Stimulated activated CD8-positive, alpha-beta memory T cell treated with anti-CD3 and anti-CD28 coated beads, Interleukin-4, amount 100 ng/mL, for 4 hours (primary cell): ENCODE measurements around the gene HHATL.

ENCODE experiments used
- DNase-seq, 2 donors: peaks; one replicate each; pipeline ENCODE4 v3.0.0-alpha.2; 2020; ENCODE audit warnings: low read depth in 2 of 2, low spot score in 1 of 2

The HHATL gene

GRCh38 chr3:42666577-42666998 lies 36.0 kb downstream of the HHATL start:
- no peak for DNase-seq

DNA sequence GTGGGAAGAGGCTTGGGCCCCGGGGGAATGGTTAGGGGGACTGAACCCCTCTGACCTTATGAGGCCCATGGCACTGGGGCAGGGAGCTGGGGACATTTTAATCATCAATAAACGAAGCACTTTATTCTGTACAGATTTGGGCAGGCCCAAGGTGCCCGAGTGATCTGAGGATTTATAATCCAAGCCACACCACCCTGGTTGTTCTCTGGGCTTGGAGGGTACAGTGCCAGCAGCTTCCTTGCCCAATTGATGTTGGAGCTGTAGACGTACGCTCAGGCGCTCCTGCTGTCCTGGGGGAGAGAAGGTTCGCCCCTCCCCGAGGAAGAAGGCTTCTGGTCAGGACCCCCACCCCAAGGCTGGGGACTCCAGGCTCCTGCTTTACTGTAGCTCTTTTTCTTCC lies 36.6 kb downstream of the HHATL start:
- no peak for DNase-seq

DNA sequence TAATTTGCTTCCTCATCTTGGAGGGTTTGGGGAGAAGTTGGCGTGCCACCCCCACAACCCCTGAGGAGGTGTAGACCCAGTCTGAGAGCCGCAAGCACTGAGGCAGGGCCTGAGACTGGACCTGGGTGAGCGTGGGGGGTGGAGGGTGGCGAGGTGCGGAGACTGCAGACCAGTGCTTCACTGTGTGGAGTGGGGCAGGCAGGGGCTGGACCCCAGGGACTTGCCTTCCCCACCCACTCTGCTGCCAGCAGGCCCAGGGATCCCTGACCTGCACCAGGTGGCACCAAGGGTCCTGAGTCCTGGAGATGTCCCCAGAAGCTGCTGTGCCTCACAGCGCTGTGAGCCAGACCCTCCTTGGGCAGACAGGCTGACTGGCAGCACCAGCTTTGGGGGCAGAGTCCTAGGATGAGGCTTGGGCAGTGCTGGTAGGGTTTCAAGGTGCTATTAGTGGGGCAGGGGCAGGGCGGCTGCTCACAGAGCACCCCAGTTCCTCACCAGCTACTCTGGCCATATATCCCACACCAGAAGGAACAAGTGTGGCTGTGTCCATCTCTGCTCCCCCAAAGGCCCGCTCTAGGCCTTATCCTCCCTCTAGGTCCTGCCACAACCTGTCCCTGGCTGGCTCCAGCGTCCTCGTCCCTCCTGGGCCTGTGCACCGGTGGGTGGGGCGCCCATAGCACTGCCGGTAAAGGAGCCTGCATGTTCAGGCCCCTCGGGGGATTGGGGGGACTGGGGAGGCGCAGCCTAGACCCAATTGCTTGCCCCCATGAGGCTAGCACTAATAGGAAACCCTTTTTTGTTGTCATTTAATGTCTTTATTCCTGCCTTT lies 37.3 kb downstream of the HHATL start:
- DNase-seq = no peak

DNA sequence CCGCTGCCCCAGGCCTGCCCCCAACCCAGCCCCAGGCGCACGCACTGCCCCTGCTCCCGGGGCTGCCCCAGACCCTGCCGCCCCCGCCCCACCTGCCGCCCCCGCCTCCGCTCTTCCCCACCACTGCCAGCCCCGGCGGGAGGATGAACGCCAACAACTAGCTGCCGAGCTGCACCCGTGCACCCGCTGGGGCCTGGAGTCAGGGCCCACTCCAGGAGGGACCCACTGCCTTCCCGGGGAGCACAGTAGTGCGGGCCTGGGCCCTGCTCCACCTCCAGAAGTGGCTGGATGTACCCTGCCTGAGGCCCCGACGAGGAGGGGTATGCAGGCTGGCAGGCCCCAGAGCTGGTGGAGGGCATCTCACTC lies 38.2 kb downstream of the HHATL start:
- no peak for DNase-seq

DNA sequence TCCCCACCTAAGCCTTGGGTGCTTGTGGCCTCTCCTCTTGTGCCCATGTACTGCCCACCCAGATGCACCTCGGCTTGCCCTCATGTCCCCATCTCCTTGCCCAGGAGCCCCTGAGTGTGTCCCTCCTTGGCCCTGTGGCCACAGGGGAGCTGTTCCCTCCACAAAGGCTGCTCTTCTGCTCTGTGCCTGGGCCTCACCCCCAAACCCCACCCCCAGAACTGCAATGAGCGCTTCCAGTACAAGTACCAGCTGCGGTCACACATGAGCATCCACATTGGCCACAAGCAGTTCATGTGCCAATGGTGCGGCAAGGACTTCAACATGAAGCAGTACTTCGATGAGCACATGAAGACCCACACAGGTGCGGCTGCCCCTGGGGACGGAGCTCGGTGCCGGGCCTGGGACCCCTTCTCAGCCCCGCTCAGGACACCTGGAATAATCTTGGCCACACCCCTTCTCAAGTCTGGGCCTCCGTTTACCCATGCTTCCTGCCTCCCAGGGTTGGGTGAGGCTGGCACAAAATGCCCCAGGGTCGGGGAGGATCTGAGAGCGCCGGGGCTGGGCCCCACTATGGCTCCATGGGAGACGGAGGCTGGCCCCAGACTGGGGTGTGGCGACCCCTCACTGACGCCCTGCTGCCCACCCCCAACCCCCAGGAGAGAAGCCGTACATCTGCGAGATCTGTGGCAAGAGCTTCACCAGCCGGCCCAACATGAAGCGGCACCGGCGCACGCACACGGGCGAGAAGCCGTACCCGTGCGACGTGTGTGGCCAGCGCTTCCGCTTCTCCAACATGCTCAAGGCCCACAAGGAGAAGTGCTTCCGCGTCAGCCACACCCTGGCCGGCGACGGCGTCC lies 38.8 kb downstream of the HHATL start:
- DNase-seq = no peak

DNA sequence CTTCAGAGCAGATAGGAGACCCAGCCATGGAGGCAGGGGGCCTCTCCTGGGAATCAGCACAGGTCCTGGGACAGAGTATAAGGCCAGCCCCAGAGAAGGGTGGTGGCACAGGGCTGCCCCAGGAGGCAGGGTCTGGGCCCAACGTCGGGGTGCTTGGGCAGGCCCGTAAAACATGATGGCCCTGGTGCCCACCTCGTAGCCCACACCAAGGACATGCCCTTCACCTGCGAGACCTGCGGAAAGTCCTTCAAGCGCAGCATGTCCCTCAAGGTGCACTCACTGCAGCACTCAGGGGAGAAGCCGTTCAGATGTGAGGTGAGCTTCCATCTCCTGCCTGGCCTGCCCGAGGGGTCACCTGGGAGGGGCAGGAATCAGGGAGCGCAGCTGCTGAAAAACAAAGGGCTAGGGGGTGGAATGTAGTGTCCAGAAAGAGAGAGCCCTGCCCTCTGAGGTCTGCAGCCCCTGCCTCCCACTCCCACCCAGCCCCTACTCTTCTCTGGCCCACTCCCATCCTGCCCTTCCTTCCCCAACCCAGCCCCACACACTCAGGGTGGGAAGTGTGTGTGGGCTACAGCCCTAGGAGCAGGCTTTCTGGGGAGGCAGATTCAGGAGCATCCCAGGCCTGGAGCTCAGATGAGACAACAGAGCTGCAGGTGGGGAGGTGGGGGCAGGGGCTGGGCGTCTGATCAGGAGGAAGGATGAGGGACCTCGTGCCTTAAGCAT lies 39.6 kb downstream of the HHATL start:
- DNase-seq = no peak

- DNase-seq = no peak
Measured at GRCh38 chr3:42662037-42662812, 40.4 kb downstream of the HHATL start.

DNA sequence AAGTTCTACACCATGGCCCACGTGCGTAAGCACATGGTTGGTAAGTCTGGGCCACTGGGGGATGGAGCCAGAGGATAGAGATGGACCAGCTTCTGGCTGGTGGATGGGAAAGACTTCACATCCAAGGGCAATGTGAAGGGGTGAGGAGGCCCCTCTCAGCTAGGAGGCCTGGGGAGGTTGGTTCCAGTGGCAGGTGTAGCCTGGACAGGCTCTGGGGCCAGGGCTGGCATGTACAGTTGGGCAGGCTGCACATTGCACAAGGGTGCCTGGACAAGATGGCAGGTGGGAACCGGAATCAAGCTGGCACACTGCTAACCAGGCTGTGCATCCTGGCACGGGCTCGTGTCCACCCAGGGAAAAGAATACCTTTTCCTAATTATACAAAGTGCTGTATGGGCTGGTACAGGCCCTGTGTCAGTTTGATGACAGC lies 41.0 kb downstream of the HHATL start:
- no peak for DNase-seq

- no peak for DNase-seq
Measured at GRCh38 chr3:42660898-42661297, 41.7 kb downstream of the HHATL start.

DNA sequence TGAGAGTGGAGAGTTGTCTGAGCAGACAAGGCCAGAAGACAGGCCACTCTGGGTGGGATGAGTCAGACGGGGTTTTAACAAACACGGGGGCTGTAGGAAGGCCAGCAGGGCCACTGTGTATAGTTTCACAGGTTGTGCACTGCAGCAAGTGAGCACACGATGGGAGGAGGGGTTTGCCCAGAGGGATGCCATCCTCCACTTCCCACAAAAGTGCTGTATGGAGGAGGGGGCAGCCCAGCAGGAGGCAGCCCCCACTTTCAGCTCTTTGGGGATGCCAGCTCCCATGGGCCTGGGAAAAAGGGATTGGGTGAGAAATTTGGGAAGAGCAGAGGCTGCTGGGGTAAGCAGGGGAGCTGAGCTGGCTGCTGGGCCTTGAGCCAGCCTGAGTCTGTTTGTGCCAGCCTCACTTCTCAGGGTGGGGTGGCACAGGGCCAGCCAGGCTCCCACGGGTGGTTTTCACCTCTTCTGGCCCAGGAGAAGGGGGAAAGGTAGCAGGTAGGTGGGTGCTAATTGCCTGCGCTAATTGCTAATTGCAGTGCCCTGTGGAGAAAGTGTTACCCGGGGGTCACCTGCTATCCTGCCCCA lies 42.4 kb downstream of the HHATL start:
- no peak for DNase-seq

DNA sequence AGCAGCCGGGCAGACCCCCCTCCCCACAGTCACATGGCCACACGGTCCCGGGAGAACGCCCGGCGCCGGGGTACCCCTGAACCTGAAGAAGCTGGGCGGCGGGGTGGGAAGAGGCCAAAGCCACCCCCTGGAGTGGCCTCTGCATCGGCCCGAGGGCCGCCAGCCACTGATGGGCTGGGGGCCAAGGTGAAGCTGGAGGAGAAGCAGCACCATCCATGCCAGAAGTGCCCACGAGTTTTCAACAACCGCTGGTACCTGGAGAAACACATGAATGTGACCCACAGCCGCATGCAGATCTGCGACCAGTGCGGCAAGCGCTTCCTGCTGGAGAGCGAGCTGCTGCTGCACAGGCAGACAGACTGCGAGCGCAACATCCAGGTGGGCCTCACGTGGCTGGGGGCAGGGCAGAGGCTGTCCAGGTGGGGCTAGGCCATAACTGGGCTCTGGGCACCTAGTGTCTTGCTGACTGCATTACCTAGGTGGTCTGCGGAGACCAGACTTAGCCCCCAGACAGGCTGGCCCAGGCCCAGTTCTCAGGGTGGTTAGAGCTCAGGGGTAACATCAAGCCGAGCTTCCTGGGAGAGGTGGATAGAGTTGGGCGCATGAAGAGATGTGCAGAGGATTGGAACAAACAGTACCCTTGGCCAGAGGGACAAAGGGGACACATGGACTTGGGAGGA lies 43.0 kb downstream of the HHATL start:
- no peak for DNase-seq

DNA sequence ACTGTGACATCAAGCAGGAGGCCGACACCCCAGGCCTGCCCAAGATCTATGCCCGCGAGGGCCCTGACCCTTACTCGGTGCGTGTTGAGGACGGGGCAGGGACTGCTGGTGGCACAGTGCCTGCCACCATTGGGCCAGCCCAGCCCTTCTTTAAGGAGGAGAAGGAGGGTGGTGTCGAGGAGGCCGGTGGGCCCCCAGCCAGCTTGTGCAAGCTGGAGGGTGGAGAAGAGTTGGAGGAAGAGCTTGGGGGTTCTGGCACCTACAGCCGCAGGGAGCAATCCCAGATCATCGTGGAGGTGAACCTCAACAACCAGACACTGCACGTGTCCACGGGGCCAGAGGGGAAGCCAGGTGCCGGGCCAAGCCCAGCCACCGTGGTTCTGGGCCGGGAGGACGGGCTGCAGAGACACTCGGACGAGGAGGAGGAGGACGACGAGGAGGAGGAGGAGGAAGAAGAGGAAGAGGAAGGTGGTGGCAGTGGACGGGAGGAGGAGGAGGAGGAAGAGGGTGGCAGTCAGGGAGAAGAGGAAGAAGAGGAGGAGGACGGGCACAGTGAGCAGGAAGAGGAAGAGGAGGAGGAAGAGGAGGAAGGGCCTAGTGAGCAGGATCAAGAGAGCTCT lies 43.7 kb downstream of the HHATL start:
- DNase-seq = no peak

GRCh38 chr3:42658091-42658770 lies 44.4 kb downstream of the HHATL start:
- no peak for DNase-seq

DNA sequence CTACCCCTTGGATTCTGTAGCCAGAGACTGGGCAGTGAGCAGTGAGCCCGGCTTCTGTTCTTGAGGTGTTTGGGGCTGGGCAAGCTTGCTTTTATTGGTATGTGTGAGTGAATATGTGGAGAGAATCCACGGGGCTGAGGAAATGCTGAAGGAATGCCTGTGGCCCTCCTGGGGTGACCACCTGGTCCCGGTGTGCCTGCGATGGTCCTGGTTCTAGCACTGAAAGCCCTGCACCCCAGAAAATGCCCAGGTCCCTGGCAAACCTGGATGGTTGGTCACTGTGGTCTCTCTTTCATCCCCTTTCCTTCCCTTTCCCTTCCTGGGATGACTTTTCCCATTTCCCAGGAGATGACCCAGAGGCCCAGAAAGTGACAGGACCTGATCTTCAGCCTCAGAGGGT lies 44.9 kb downstream of the HHATL start:
- no peak for DNase-seq

DNA sequence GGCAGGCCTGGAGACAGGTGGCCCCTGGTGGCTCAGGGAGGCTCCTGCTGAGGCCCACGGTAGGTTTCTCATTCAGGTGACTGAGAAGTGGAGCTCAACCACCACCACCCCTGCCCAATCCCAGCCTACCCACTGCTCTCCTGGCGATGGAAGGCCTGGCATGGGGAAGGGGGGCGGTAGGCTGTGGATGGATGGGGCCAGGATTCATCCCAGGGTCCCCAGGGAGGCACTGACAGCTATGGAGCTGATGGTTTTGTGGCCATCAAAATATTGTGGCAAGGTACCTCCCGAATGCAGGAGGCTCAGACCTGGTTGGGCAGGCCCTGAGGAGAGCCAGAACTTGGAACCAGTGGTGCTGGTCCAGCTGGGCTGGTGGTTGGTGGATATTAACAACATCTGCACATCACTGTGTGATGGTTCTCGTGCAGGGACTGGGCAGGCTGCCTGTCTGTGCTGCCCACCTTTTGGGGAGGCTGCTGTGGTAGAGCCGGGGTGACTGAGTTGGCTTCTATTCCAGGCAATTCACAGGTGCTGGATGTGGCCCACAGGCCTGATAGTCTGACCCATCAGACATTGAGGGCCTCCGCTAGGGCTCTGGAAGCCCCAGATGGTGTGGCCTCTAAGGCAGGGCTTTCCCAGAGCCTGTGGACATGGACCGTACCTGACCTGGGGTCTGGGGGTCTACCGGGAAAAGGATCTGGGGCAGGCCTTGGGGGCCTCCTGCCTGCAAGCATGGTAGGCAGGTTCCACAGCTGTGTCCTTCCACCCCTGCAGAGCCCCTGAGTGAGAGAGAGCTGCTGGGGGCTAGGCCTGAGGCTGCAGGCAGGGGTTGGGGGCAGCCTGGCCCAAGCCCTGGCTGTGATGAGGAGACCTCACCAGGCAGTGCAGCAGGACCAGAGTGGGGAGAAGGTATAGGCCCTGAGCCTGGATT lies 45.7 kb downstream of the HHATL start:
- DNase-seq = no peak

DNA sequence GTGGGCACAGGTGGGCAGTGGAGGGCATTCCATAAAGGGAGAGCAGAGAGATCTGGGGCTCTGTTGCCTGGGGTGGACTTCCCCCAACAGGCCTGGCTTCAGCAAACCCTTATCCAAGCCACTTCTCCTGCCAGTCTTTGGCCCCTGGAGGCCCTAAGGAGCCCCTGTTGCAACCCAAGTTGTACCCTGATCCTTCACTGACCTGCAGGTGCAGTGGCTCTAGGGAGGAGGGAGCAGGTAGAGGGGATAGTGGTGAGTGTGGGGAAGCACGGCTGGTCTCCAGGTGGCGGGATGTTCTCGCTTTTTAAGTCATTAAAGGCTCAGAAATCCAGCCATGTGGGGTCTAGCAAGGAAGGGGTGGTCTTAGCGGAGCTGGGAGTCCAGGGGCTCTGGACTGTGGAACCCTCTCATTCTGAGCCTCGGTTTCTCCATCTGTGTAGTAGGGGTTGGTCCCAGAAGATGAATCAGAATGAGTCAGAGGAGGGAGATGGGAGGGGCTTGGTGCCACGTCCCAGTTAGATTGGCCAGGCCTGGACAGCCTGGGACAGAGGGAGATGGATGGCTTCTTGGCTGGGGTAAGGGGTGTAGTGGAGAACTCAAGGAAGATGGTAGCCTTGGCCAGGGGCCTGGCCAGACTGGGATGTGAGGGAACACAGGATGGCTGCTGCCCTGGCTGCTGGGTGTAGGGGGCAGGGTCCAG lies 46.5 kb downstream of the HHATL start:
- DNase-seq = no peak

- no peak for DNase-seq
Measured at GRCh38 chr3:42655331-42655888, 47.2 kb downstream of the HHATL start.
